ENCODE results near the gene RAPGEF1. TPM values are rescaled to one million over a fixed set of nuclear protein-coding genes. Genes with fewer than 3 reads are reported as not detected.

The RAPGEF1 gene
- total RNA-seq, 1 donor from 2014 or later, result 33.3 TPM

DNA sequence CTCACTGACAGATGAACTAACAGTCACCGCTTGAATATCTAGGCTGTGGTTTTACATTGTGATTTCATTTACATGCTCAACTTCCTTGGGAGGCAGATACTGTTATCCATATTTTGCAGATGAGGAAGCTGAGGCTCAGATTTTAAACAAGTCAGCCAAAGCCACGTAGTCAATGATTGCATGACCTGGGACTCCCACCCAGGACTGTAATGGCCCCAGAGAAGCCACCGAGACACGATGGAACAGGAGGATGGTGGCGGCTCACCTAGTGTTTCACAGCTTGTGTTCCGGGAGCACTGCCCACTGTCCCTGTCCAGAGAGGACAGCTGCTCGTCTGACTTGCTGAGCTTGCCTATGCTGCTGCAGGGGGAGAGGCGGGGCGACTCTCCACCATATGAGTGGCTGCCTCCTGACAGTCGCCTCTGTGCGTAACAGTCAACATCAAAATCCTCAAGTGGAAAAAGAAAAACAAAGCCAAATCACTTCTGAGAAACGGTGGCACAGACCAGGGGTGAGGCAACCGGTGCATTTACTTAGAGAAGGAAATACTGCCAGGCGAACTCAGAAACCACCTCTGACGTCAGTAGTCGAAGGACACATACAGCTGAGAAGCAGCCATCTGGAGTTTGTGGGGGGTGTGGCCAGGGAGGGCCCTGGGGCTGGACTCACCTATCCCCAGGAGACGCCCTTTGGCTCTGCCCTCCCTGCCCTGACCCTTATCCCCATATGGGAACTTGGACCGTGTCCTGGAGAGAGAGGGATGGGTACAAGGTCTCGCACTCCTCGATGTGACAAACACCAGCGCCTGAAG, 112.0 kb downstream of the RAPGEF1 start:
- DNase-seq (ENCODE audit: low spot score), result no peak
- no peaks in the 10 kb centered on the region for H3F3A ChIP-seq (ENCODE audit: low read depth)
- no peaks in the 10 kb centered on the region for H3K79me2 ChIP-seq (ENCODE audit: low read depth)
- Mint-ChIP-seq H3K27me3 (ENCODE audit: insufficient read depth, low read depth) (no peaks in the 10 kb centered on the region), H3K4me1 (peaks cover 5% of the 10 kb centered on the region), H3K9me3 (no peaks in the 10 kb centered on the region), H3K4me3 (no peak overlapping the region), H3K27ac (peak overlapping the region; percentile 46), H3K36me3 (peaks cover 15% of the 10 kb centered on the region)
- peaks cover 12% of the 10 kb centered on the region for H3K4me1 ChIP-seq
- no peaks in the 10 kb centered on the region for H3K9me3 ChIP-seq (ENCODE audit: low read depth)
- H3K27ac ChIP-seq, result no peak overlapping the region
- H4K20me1 ChIP-seq (ENCODE audit: low read depth), result peaks cover 4% of the 10 kb centered on the region
- H3K4me2 ChIP-seq, result no peak overlapping the region
- H3K27me3 ChIP-seq, result no peaks in the 10 kb centered on the region
- no peak overlapping the region for H3K9ac ChIP-seq
- TF ChIP-seq EZH2phosphoT487 (IDR thresholded peaks at IDR 0.05) (no peak), EZH2 (IDR thresholded peaks at IDR 0.05) (no peak), CTCF (IDR thresholded peaks at IDR 0.05) (no peak)
- no peak overlapping the region for H2AFZ ChIP-seq (replicated peaks)
- no peaks in the 10 kb centered on the region for H3K36me3 ChIP-seq
- no peak overlapping the region for H3K4me3 ChIP-seq

GRCh38 chr9:131627326-131627647, 112.6 kb downstream of the RAPGEF1 start:
- no peak overlapping the region for H2AFZ ChIP-seq (replicated peaks)
- Mint-ChIP-seq H3K36me3 (peaks cover 11% of the 10 kb centered on the region), H3K27me3 (ENCODE audit: insufficient read depth, low read depth) (no peaks in the 10 kb centered on the region), H3K27ac (no peak overlapping the region), H3K4me1 (peaks cover 5% of the 10 kb centered on the region), H3K4me3 (no peak overlapping the region), H3K9me3 (no peaks in the 10 kb centered on the region)
- no peak overlapping the region for H3K27ac ChIP-seq
- no peak overlapping the region for H3K4me3 ChIP-seq
- H3K9ac ChIP-seq, result no peak overlapping the region
- no peaks in the 10 kb centered on the region for H3K27me3 ChIP-seq
- no peak overlapping the region for H3K4me2 ChIP-seq
- H3F3A ChIP-seq (ENCODE audit: low read depth), result no peaks in the 10 kb centered on the region
- no peak for TF ChIP-seq CTCF (IDR thresholded peaks at IDR 0.05)
- no peak for TF ChIP-seq EZH2 (IDR thresholded peaks at IDR 0.05)
- no peak for TF ChIP-seq EZH2phosphoT487 (IDR thresholded peaks at IDR 0.05)
- H3K4me1 ChIP-seq, result peaks cover 12% of the 10 kb centered on the region
- H3K79me2 ChIP-seq (ENCODE audit: low read depth), result no peaks in the 10 kb centered on the region
- H3K9me3 ChIP-seq (ENCODE audit: low read depth), result no peaks in the 10 kb centered on the region
- H3K36me3 ChIP-seq, result no peaks in the 10 kb centered on the region
- DNase-seq (ENCODE audit: low spot score), result no peak
- peaks cover 4% of the 10 kb centered on the region for H4K20me1 ChIP-seq (ENCODE audit: low read depth)

- Histone ChIP-seq H3K27ac (no peak overlapping the region), H3K79me2 (ENCODE audit: low read depth) (no peaks in the 10 kb centered on the region), H3K9ac (no peak overlapping the region), H3K27me3 (no peaks in the 10 kb centered on the region), H2AFZ (replicated peaks) (no peak overlapping the region), H3K36me3 (no peaks in the 10 kb centered on the region), H3K4me2 (no peak overlapping the region), H3K9me3 (ENCODE audit: low read depth) (no peaks in the 10 kb centered on the region), H3K4me1 (peaks cover 12% of the 10 kb centered on the region), H4K20me1 (ENCODE audit: low read depth) (peaks cover 4% of the 10 kb centered on the region), H3F3A (ENCODE audit: low read depth) (no peaks in the 10 kb centered on the region), H3K4me3 (no peak overlapping the region)
- peaks cover 5% of the 10 kb centered on the region for H3K4me1 Mint-ChIP-seq
- no peaks in the 10 kb centered on the region for H3K27me3 Mint-ChIP-seq (ENCODE audit: insufficient read depth, low read depth)
- no peak for DNase-seq (ENCODE audit: low spot score)
- peaks cover 14% of the 10 kb centered on the region for H3K36me3 Mint-ChIP-seq
- H3K9me3 Mint-ChIP-seq, result no peaks in the 10 kb centered on the region
- TF ChIP-seq CTCF (IDR thresholded peaks at IDR 0.05), result no peak
- no peak for TF ChIP-seq EZH2 (IDR thresholded peaks at IDR 0.05)
- no peak for TF ChIP-seq EZH2phosphoT487 (IDR thresholded peaks at IDR 0.05)
- H3K27ac Mint-ChIP-seq, result no peak overlapping the region
- no peak overlapping the region for H3K4me3 Mint-ChIP-seq
Measured at GRCh38 chr9:131625790-131626670, 113.8 kb downstream of the RAPGEF1 start.
